Kidney (tissue), 14 donors: ENCODE data around the gene RASIP1. TPM values are rescaled to one million over a fixed set of nuclear protein-coding genes. Genes with fewer than 3 reads are reported as not detected.
A peak's percentile ranks its signal among the peaks of the same experiment; 100 is the strongest.

Experiments used
- DNase-seq, 5 donors: peaks; one replicate each; pipeline ENCODE4 v3.0.0-alpha.2; 2013 to 2020
- FAIRE-seq: peaks from 2 replicates; lab custom pipeline; 2012; peaks lifted over from hg19 to GRCh38; lab: Jason Lieb, UNC
- H3K27ac ChIP-seq, 2 donors: one replicate each; pipeline ENCODE4 v1.7.0; 2013; ENCODE audit warnings: low read depth in 2 of 2, low read length in 2 of 2, inconsistent platforms in 1 of 2
- H3K27me3 ChIP-seq: one replicate; pipeline ENCODE4 v1.7.1; 2013; ENCODE audit warnings: low read length, inconsistent platforms; ENCODE audit not compliant: control insufficient read depth, insufficient read depth
- H3K36me3 ChIP-seq, 3 donors: one replicate each; pipeline versions ENCODE4 v1.7.0 to v1.7.1; 2013; ENCODE audit warnings: low read length in 3 of 3, control low read depth in 1 of 3, inconsistent platforms in 1 of 3; ENCODE audit not compliant: insufficient read depth in 3 of 3, control insufficient read depth in 2 of 3
- H3K4me1 ChIP-seq, 3 donors: one replicate each; pipeline versions ENCODE4 v1.7.0 to v1.7.1; 2013; ENCODE audit warnings: low read length in 3 of 3, inconsistent platforms in 1 of 3, low read depth in 1 of 3; ENCODE audit not compliant: control insufficient read depth in 2 of 3, insufficient read depth in 2 of 3
- H3K4me3 ChIP-seq, 3 donors: one replicate each; pipeline versions ENCODE4 v1.7.0 to v1.8.1; 2013; ENCODE audit warnings: low read length in 3 of 3, control low read depth in 1 of 3, inconsistent platforms in 1 of 3
- H3K9ac ChIP-seq, 3 donors: one replicate each; pipeline versions ENCODE4 v1.7.0 to v1.7.1; 2013; ENCODE audit warnings: low read length in 3 of 3, control low read depth in 1 of 3, inconsistent platforms in 1 of 3
- H3K9me3 ChIP-seq, 3 donors: one replicate each; pipeline versions ENCODE4 v1.7.0 to v1.7.1; 2013; ENCODE audit warnings: low read length in 3 of 3, control low read depth in 1 of 3, inconsistent platforms in 1 of 3; ENCODE audit not compliant: control insufficient read depth in 2 of 3, insufficient read depth in 1 of 3
- CTCF ChIP-seq: IDR thresholded peaks from 3 replicates; pipeline ENCODE4 v1.5.1; 2012; ENCODE audit warnings: mild to moderate bottlenecking, moderate library complexity, borderline replicate concordance; ENCODE audit not compliant: insufficient read depth; ENCODE audit errors: extremely low read depth
- intact Hi-C: fragments of 100-400 bp; cut with DNase I; formaldehyde crosslinking; loops from one replicate; pipeline ENCODE4 v1.11.1; 2022
- polyA plus RNA-seq: library from polyadenylated mRNA; stranded (reverse); fragments of 350-450 nt; fragmentation: Illumina TruSeq; extraction: RNeasy Lipid Tissue Mini Kit (QIAGEN cat#74804); gene quantifications from one replicate; pipeline ENCODE4 v1.2.3, GENCODE V29; 2014; ENCODE audit warnings: low read depth, low replicate concordance; ENCODE audit not compliant: insufficient read depth
- total RNA-seq: library from RNA; stranded (reverse); fragmentation: NEBNext Ultra II Directional; extraction: Animal tissue kit (Norgen Biotek cat#: 25700); gene quantifications from one replicate; pipeline ENCODE4 v1.2.1, GENCODE V29; 2021
- donor health status: control.
- donor health status: control.
- donor health status: control.
- donor health status: control.
- donor health status: control.
- donor health status: DM: yes; HTN: yes; CAD: no.
- donor health status: Normal renal cell carcinoma (clear cell type).

Gene RASIP1
- total and polyA plus RNA-seq, 2 donors from 2014 or later: 13.6 to 23.3 TPM

- no peak for FAIRE-seq
- intact Hi-C loops: no loop called here
- H3K36me3 ChIP-seq: no peaks in the 10 kb centered on the region
- peak in 3 of 5 donors; percentile 24 to 84 (median 76) for DNase-seq
- H3K4me1 ChIP-seq: peaks cover 0 to 22% (median 8%) of the 10 kb centered on the region in 3 donors
- no peak for TF ChIP-seq CTCF
- no peaks in the 10 kb centered on the region for H3K9me3 ChIP-seq
- peak overlapping the region; percentile 8 to 82 (median 30) for H3K9ac ChIP-seq
- H3K4me3 ChIP-seq: peak overlapping the region; percentile 34 to 67 (median 36)
- peak overlapping the region; percentile 63 to 74 for H3K27ac ChIP-seq
- H3K27me3 ChIP-seq: no peaks in the 10 kb centered on the region
These were observed 25.4 kb downstream of the RASIP1 start for GRCh38 chr19:48714759-48715675.

DNA sequence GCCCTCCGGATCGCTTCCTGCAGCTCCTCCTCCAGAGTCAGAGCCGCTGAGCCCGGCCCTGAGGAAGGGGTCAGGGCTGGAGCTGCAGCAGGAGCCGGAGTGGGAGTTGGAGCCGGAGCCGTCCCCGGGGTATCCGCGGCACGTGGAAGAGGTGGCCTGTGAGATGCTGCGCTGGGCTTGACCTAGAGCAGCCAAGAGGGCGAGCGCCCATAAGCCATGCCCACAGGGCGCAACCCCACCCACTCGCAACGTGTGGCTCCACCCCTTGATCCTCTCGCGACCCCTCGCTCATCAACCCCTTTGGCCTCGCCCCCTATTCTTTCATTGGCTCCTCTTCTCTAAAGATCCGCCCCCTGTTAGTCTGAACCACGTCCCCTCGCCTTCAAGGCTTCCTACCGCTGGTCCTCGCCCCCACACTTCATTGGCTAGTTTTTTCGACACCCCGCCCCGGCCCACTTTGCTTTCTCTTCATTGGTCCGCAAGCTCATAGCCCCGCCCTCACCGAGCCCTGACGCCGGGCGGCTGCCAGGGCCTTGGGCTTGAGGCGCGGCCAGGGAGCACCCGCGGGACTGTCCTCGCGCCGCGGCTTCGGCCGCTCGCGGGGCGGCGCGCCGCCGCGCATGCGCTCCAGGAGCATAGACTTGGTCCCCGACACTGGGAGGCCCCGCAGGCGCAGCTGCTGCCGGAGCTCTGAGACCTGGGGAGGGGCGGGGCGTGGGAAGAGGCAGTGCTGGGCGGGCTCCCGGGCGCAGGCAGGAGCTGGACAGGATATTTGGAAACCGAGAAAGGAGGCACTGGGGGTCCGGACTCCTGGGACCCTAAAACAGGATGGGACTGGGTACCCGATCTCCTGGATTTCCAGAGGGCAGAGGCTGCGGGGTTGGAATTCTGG, 26.3 kb downstream of the RASIP1 start:
- TF ChIP-seq CTCF: peak; percentile 6
- peak; percentile 98 for FAIRE-seq
- H3K9ac ChIP-seq: peak overlapping the region; percentile 49 to 82 (median 72)
- H3K27ac ChIP-seq: peak overlapping the region; percentile 63 to 74
- H3K4me3 ChIP-seq: peak overlapping the region; percentile 75 to 82 (median 81)
- no peaks in the 10 kb centered on the region for H3K9me3 ChIP-seq
- intact Hi-C loops: no loop called here
- H3K27me3 ChIP-seq: no peaks in the 10 kb centered on the region
- H3K36me3 ChIP-seq: no peaks in the 10 kb centered on the region
- peak; percentile 100 for DNase-seq
- H3K4me1 ChIP-seq: peaks cover 0 to 20% (median 8%) of the 10 kb centered on the region in 3 donors

GRCh38 chr19:48713041-48713863, 27.2 kb downstream of the RASIP1 start:
- TF ChIP-seq CTCF: no peak
- H3K9ac ChIP-seq: peak overlapping the region; percentile 49 to 72 (median 67)
- H3K36me3 ChIP-seq: no peaks in the 10 kb centered on the region
- FAIRE-seq (no peak), DNase-seq (peak in 4 of 5 donors; percentile 30 to 82 (median 63))
- H3K27me3 ChIP-seq: no peaks in the 10 kb centered on the region
- H3K9me3 ChIP-seq: no peaks in the 10 kb centered on the region
- peak overlapping the region; percentile 75 to 82 (median 81) for H3K4me3 ChIP-seq
- peak overlapping the region; percentile 5 to 51 for H3K27ac ChIP-seq
- peaks cover 0 to 18% (median 8%) of the 10 kb centered on the region in 3 donors for H3K4me1 ChIP-seq
- intact Hi-C loops: no loop called here
